Peyer's patch (tissue), 4 donors: ENCODE measurements around the gene KIF6. TPM values are rescaled to one million over a fixed set of nuclear protein-coding genes. Genes with fewer than 3 reads are reported as not detected.

ENCODE experiments used
- DNase-seq, 3 donors: peaks; one replicate each; pipeline ENCODE4 v3.0.0-alpha.2; 2017 to 2019
- H3K27ac ChIP-seq, 4 donors: fragments of 200-600 bp; sonication (generic); one replicate each; pipeline ENCODE4 v1.5.1; 2016 to 2019
- H3K27me3 ChIP-seq, 2 donors: fragments of 200-600 bp; sonication (generic); one replicate each; pipeline ENCODE4 v1.5.1; 2019
- H3K36me3 ChIP-seq, 3 donors: fragments of 200-600 bp; sonication (generic); one replicate each; pipeline ENCODE4 v1.5.1; 2016 to 2019
- H3K4me1 ChIP-seq, 4 donors: fragments of 200-600 bp; sonication (generic); one replicate each; pipeline ENCODE4 v1.5.1; 2016 to 2019
- H3K4me3 ChIP-seq, 4 donors: fragments of 200-600 bp; sonication (generic); 1 replicate in 3 of 4; 2 replicates in 1 of 4; pipeline ENCODE4 v1.5.1; 2016 to 2019; ENCODE audit warnings: mild to moderate bottlenecking in 1 of 4
- H3K9me3 ChIP-seq, 4 donors: fragments of 200-600 bp; sonication (generic); one replicate each; pipeline ENCODE4 v1.5.1; 2016 to 2019; ENCODE audit warnings: mild to moderate bottlenecking in 1 of 4
- CTCF ChIP-seq, 6 experiments: fragments of 450-650 bp in 4 of 6; fragments of 200-600 bp in 2 of 6; sonication (generic) in 1 of 6; IDR thresholded peaks; one replicate each; pipeline ENCODE4 v1.5.1; 2017 to 2019; ENCODE audit warnings: antibody characterized with exemption in 6 of 6, mild to moderate bottlenecking in 3 of 6, moderate library complexity in 1 of 6
- POLR2A ChIP-seq, 2 donors: fragments of 450-650 bp; IDR thresholded peaks; one replicate each; pipeline ENCODE4 v1.5.1; 2017; ENCODE audit warnings: antibody characterized with exemption in 2 of 2, mild to moderate bottlenecking in 2 of 2, moderate library complexity in 2 of 2
- total RNA-seq, 4 donors: library from RNA; depleted of rRNA; stranded (reverse); fragments of >200 nt; gene quantifications; one replicate each; pipeline ENCODE4 v1.1.0, GENCODE V29; 2016

Gene KIF6
- total RNA-seq, 4 donors from 2014 or later = 0.83 TPM; not detected in 3

GRCh38 chr6:39496456-39496855 lies 228.8 kb downstream of the KIF6 start:
- H3K4me1 ChIP-seq = no peaks in the 10 kb centered on the region
- H3K9me3 ChIP-seq = peaks cover 0 to 4% (median 0%) of the 10 kb centered on the region in 4 donors
- TF ChIP-seq POLR2A (IDR thresholded peaks at IDR 0.05) (no peak), CTCF (IDR thresholded peaks at IDR 0.05) (no peak)
- H3K27me3 ChIP-seq = no peaks in the 10 kb centered on the region
- H3K4me3 ChIP-seq = no peak overlapping the region
- H3K36me3 ChIP-seq = no peaks in the 10 kb centered on the region
- no peak for DNase-seq
- no peak overlapping the region for H3K27ac ChIP-seq

- Histone ChIP-seq H3K4me1 (no peaks in the 10 kb centered on the region), H3K9me3 (no peaks in the 10 kb centered on the region), H3K27ac (no peak overlapping the region), H3K36me3 (no peaks in the 10 kb centered on the region), H3K27me3 (no peaks in the 10 kb centered on the region), H3K4me3 (no peak overlapping the region)
- no peak for DNase-seq
- TF ChIP-seq CTCF (IDR thresholded peaks at IDR 0.05) (no peak), POLR2A (IDR thresholded peaks at IDR 0.05) (no peak)
These were observed 229.6 kb downstream of the KIF6 start for GRCh38 chr6:39495640-39496039.

DNA sequence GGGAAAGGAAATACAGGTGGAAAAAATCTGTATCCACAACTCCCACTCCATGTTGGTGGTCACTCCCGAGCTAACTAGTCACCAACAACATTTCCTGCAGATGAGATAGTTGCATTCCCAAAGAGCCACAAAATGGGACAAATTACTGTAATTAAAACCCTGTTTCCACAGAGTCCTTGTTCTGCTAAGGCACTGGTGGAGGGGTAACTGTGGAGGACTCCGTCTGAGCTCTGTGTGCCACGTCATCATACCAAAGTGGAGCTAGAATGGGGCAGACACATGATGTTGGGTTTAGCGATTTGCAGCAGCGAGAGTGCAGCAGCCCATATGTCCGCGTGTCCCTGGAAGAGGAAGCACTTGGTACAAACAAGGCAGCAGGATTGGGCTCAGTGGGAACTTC lies 230.2 kb downstream of the KIF6 start:
- Histone ChIP-seq H3K36me3 (no peaks in the 10 kb centered on the region), H3K9me3 (no peaks in the 10 kb centered on the region), H3K4me1 (no peaks in the 10 kb centered on the region), H3K27me3 (no peaks in the 10 kb centered on the region), H3K27ac (peak overlapping the region in 1 of 4 donors; percentile 12), H3K4me3 (no peak overlapping the region)
- no peak for DNase-seq
- no peak for TF ChIP-seq POLR2A (IDR thresholded peaks at IDR 0.05)
- no peak for TF ChIP-seq CTCF (IDR thresholded peaks at IDR 0.05)

- no peaks in the 10 kb centered on the region for H3K9me3 ChIP-seq
- TF ChIP-seq CTCF (IDR thresholded peaks at IDR 0.05) = no peak
- no peak for TF ChIP-seq POLR2A (IDR thresholded peaks at IDR 0.05)
- no peak overlapping the region for H3K4me3 ChIP-seq
- H3K27me3 ChIP-seq = no peaks in the 10 kb centered on the region
- no peak for DNase-seq
- no peaks in the 10 kb centered on the region for H3K36me3 ChIP-seq
- H3K4me1 ChIP-seq = no peaks in the 10 kb centered on the region
- H3K27ac ChIP-seq = no peak overlapping the region
These were observed 231.4 kb downstream of the KIF6 start for GRCh38 chr6:39493777-39494176.

- H3K9me3 ChIP-seq = no peaks in the 10 kb centered on the region
- DNase-seq = no peak
- H3K27ac ChIP-seq = no peak overlapping the region
- no peaks in the 10 kb centered on the region for H3K36me3 ChIP-seq
- TF ChIP-seq CTCF (IDR thresholded peaks at IDR 0.05) (no peak), POLR2A (IDR thresholded peaks at IDR 0.05) (no peak)
- H3K4me1 ChIP-seq = no peaks in the 10 kb centered on the region
- no peak overlapping the region for H3K4me3 ChIP-seq
- H3K27me3 ChIP-seq = no peaks in the 10 kb centered on the region
These were observed 232.0 kb downstream of the KIF6 start for GRCh38 chr6:39493174-39493573.

- H3K27ac ChIP-seq = no peak overlapping the region
- no peaks in the 10 kb centered on the region for H3K4me1 ChIP-seq
- no peaks in the 10 kb centered on the region for H3K9me3 ChIP-seq
- no peaks in the 10 kb centered on the region for H3K36me3 ChIP-seq
- H3K4me3 ChIP-seq = no peak overlapping the region
- TF ChIP-seq CTCF (IDR thresholded peaks at IDR 0.05) = no peak
- TF ChIP-seq POLR2A (IDR thresholded peaks at IDR 0.05) = no peak
- no peak for DNase-seq
- H3K27me3 ChIP-seq = no peaks in the 10 kb centered on the region
These were observed 235.1 kb downstream of the KIF6 start for GRCh38 chr6:39490108-39490507.
